ENCODE data around the gene PRKAG2. TPM values are rescaled to one million over a fixed set of nuclear protein-coding genes. Genes with fewer than 3 reads are reported as not detected.

The PRKAG2 gene
- polyA plus RNA-seq, 5 donors, result 14.3 to 21.6 (median 17.3) TPM

DNA sequence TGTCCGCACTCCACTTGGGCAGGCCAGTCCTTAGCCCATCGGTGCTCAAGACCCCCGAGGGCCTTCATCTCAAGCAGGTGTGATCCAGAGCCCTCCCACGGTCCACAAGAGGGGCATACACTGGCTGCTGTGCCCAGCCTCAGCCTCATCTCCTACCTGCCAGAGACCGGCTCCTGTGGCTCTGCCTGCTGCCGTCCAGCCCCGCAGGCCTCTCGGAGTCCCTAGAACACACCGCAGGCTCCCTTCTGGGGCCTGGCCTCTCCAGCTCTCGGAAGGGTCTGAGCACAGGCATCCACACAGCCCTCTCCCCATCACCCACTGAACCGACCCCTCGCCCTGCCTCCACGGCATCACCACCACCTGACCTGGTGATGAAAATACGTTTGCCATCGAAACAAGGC is 147.4 kb downstream of the PRKAG2 start:
- no peak for DNase-seq

DNA sequence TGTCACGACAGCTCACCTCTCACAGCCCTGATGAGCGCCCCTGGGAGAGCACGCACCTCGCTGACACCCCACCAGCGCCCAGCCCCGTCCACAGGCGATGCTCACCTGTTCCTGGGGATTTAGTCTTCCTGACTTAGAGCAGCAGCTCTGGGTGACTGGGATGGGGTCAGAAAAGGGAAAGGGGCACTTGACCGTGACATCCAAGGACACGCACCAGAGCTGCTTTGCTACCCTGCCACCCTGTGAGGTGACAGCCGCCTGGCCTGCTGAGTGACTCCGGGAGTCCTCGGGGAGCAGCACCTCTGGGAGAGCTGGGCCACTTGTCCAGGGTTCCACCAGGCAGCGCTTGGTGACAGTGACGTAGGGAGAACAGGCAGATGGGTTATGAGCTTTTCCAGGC is 148.2 kb downstream of the PRKAG2 start:
- no peak for DNase-seq

DNA sequence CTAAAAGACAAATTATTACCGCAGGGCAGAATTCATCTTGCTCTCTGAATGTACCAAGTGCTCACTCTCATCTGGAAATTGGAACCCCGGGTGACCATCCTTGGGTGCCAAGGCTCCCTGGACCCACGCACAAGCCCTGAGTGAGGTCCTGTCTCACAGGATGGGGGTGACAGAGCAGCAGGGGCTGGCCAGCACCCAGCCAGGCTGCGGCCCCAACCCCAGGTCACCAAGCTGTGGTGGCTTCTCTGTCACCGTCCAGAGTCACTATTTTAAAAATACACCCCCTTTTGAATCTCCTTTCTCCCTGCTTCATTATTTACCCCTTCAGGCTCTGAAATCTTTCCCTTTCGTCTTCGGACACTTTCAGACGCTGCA is 148.6 kb downstream of the PRKAG2 start:
- no peak for DNase-seq

DNA sequence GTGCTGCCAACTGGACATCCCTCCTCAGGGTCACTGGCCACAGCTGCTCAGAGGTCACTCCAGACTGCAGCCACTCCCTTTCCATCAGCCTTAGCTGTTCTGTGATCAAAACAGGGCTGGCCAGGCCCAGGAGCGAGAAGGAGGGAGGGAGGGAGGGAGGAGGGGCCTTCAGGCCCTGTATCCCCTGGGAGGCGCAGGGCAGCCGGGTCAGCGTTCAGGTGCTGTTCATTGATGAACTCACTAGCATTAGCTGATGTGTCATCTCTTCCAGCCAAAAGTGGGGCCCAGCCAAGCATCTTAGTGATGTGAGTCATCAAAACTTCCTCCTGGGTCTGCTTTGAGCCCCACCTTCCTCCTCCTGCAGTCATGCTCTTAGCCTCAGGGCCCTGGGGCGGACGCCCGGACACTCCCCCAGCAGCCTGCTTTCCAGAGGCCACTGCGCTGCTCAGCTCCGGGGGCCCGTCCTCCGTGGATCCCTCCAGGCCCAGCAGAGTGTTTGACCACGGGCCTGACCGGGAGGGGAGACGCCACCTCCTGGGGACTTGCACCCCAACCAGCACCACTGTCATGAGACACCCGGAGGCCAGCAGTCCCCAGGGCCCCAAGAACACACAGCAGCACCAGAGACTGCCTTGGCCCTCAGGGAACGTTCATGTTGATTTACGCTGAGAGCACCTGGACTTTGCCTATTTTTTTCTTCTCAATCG is 149.2 kb downstream of the PRKAG2 start:
- DNase-seq, result no peak

DNA sequence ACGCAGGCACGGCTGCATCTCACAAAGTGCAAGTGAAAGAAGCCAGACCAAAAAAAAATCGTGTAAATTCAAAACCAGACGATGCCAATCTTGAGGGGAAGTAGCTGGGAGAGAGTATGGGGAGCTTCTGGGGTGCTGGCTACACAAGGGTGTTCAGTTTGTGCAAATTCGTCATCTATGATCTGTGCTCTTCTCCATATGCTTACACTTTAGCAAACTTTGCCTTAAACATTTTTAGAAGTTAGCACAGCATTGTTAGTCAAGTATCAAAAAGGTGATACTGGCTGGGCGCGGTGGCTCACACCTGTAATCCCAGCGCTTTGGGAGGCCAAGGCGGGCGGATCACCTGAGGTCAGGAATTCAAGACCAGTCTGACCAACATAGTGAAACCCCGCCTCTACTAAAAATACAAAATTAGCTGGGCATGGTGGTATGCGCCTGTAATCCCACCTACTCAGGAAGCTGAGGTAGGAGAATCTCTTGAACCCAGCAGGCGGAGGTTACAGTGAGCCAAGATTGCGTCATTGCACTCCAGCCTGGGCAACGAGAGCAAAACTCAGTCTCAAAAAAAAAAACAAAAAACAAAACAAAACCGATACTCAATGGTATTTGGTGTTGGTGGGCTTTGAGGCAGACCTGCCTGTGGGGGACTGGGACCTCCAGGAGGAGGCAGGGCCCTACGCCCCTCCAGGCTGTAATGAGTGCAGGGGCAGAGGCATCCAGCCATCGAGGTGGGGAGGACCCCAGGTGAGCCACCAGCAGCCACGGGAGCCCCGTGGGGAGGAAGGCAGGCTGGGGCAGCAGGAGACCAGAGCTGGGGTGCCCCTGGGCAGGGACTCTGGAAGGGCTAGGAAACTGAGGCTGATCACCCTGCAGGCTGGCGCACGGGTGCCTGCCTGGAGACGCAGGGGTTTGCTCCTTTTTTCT is 150.0 kb downstream of the PRKAG2 start:
- no peak for DNase-seq

DNA sequence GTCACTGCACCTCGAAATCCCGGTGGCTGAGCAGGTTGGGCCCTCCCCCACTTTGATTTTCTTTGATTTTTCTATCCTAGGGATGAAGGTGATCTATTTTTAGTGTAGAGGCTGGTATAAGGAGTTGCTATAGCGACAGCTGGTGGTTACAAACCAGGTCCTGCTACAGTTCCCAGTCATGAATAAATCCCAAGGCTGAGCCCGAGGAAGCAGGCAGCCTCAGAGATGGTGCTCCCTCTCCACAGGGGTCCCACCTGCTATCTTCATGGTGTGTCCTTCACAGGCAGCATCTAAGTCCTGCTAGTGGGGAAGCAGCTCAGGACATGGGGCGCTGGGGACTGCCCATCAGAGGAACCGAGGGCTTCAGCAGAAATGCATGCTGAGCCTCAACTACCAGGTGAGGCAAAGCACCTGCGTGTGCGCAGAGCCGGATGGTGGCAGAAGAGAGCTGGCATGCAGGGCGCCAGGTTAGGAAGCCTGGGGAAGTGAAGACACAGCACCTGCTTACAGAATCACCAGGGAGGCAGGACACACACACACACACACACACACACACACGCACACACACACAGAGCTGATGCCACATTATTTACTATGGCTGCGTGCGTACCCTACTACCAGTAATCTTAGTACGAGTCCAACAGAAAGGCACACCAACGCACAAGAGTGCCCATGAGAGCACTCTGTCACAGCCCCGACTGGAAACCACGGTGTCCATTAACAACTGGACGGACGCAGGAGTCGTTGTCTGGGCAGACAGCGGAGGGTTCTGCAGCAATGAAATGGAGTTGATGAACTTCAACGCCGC is 150.9 kb downstream of the PRKAG2 start:
- DNase-seq, result no peak

DNA sequence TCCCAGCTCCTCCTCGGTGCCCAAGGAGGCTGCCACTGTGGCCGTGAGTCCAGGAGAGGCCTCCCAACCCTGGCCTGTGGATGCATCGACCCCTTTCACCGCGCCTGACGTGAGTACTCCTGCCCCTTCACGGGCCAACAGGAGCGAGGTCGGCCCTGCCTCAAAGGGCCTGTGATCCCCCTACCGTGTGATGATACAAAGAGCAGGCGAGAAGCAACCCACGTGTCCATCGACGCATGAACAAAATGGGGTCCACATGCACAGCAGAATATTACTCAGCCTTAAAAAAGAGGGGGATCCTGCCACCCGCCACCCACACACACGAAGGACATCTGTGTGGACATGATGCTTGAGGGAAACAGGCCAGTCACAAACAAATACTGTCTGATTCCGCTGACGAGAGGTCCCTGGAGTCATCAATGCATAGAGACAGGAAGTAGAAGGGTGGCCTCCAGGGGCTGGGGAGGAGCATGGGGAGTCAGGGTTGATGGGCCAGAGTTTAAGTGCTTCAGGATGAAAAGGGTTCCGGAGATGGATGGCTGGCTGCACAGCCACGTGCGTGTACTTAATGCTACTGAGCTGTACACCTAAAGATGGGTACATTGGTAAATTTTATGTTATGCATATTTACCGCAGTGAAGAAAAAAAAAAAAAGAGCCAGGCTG is 151.9 kb downstream of the PRKAG2 start:
- DNase-seq, result no peak

DNA sequence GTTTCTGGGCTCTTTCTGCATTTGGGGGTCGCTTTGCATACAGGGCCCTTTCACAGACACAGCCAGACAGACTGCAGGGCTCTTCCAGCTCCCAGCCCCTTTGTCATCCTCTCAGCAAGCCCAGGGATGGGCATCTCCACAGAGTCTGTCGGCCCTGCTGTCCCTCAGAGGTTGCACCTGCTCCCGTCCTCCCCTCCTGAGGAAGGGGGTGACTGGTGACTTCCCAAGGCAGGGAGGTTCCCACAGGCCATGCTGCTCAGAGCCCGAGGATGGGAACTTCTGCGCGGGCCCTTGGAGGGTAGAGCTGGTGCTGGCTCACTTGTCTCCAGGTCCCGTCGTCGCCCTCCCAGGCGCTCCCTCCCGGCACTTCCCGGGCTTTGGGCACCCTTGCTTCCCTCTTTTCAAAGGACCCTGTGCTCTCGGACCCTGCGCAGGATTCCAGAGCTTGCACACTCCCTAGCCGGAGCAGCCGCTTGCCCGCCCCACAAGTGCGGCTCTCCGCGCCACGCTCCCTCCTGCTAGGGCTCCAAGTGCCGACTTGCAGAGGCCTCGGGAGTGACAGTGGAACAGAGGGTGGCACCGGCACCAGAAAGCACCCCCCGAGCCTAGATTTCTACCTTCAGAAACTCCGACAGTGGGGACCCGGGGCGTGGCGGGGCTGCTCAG is 152.5 kb downstream of the PRKAG2 start:
- DNase-seq, result no peak

DNA sequence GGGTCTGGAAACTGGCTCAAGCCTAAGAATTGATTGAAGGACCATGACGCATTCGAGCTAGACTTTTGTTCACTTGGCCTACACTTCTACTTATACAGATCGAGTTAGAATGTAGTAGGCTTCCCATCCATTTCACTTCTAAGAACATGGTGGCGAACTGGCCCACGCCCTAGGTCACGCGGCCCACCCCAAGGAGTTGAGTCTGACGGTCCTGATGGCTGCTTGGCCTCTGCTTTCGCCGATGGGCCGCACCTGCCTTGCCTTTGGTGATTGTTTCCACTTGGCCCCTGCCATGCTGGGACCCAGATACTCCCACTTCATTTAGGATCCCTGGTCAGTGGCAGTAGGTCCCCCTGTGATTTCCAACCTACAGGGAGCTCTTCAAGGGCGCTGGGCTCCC is 153.6 kb downstream of the PRKAG2 start:
- DNase-seq, result no peak

DNA sequence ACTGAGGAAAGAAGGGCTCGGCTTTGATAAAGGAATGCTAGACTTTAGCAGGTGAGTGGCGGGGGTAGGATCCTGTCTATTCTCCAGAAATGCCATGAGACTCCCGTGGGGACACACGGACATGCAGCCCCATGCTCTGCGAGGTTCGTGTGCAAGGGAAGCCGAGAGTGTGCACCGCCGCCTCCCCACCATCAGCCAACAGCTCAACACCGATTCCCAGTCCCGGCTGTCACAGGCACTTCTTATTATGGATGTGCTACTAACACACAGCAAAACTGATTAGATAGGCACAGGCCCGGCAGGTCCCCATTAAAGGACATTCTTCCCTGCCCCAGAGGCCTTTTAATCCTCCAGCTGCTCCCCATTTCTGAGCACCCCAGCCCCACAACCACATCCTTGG is 154.4 kb downstream of the PRKAG2 start:
- no peak for DNase-seq

DNA sequence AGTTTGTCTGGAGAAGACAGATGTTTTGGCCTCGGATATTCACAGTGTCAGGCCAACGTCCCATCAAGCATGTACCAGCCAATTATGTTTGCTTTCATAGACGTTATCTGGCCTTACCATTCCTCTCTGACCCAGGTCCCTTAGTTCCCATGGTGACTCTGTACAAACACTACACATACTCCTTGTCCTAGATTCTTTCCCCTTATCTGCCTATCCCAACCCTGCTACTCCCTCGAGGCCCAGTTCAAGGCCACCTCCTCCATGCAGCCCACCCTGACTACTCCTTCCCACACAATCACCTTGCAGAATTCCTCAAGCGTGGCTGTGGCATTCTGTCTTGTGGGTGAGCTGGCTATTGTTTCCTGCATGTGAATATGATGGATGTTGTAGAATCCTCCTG is 155.2 kb downstream of the PRKAG2 start:
- no peak for DNase-seq

DNA sequence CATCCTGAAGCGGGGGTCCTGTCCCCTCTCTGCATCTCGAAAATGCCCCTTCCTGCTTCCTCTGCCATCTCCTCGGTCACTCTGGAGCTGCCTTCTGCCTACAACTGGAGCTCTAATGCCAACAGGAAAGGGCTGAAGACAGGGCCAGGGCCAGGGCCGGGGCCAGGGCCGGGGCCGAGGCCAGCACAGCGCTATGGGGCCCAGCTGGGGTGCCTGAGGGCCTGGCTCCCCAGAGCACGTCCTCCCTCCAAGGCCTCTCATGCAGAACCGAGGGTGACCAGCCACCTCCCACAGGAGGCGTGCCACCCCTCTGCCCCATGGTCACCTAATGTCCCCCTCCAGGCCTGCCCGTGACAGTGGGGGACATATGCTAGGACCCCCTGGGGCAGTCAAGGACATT is 155.7 kb downstream of the PRKAG2 start:
- DNase-seq, result no peak

DNA sequence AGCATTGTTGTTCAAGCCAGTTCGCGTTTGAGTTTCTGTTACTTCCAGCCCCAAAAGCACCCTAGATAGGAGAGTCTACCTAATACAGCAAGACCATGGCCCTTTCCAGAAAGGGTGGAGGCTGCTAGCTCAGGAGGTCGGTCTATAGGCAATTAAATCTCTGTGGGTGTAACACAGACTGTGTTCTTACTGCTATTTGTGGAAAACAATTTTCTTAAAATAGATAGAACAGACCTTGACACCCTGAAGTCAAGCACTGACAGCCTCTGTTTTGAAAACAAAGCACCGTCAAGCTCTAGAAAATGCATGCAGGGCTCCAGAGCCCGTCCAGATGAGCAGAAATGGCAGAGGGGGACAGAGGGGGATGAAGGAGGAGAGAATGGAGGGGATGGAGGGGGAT is 156.6 kb downstream of the PRKAG2 start:
- no peak for DNase-seq

DNA sequence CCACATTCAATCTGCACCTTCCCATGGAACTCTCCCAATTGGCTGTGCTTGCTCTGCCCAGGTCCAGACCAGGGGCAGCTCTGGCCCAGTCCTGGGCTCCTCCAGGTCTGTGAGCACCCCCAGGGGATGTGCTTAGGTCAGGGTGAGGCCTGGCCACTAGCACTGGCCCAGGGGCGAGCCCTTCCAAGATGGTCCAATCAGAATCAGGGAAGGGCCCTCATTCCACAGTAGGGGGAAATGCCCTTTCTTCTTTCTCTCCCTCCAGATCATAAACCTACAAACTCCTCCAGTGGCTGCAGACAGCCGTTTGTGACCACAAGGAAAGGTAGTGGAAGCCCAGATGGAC is 157.0 kb downstream of the PRKAG2 start:
- no peak for DNase-seq

DNA sequence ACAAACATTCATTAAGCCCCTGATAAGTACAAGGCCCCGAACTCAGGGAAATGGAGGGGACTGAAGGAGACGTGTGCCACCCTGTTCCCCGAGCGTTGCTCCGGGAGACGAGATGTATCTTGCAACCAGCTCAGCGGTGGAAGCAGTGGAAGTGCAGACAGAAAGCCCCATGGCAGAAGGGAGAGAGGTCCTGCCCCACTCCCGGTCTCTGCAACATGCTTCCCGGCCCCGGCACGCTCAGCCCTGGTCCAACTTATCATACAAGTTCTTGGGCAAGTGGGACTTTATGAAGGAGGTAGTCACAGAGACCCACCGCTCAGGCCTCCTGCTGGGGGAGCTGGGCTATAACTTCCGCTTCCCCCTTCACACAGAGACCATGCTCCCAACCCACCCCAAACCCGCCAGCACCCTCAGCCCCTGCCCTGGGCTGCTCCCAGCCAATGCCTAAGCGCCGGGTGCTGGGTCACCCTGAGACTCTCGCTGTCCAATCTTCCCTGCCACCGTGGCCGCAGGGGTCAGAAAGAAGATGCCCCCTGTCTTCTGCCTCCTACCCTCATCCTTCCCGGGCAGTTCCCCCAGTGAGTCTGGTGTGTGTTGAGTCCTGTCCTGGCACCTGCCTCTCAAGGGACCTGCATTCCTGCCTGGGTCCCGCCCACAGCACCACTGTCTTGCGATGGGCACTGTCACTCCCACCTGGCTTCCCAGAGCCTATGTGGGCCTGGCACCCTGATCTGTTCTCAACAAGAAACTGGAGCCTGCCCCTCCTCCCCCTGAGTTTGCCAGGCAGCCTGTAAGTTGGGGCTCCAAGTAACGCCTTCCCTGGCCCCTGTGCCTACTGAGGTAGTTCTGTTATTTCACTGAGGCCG is 157.7 kb downstream of the PRKAG2 start:
- DNase-seq, result no peak

DNA sequence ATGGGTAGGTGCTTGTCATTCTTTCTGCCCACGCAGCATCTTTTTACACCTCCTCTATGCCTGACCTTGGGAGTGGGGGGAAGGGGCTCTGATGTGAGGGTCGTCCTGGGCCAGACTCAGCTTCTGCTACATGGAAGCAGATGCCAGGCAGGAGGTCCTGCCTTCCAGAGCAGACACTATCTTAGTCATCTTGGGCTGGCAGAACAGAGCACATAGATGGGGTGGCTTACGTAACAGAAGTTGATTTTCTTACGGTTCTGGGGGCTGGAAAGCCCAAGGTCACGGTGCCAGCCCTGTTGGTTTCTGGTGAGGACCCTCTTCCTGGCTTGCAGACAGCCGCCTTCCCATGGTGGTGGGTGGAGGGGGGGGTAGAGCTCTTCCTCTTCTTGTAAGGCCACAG is 159.0 kb downstream of the PRKAG2 start:
- DNase-seq, result no peak

DNA sequence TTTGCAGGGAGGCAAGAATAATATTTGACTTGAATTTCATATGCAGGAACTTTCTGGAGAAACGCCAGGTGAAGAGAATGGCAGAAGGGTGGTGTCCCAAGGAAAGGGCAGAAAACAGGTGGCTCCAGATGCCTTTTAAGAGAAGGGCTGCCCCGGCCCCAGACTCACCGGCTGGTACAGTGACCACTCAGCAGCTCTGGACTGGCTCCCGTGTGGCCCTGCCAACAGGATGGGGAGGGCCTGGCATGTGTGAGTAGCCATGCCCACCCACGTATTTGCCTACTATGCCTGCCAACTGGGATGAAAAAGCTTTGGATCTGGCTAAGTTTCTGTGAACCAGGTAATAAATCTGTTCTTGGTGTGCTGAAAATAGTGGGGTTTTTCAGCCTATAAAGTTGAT is 159.5 kb downstream of the PRKAG2 start:
- no peak for DNase-seq

DNA sequence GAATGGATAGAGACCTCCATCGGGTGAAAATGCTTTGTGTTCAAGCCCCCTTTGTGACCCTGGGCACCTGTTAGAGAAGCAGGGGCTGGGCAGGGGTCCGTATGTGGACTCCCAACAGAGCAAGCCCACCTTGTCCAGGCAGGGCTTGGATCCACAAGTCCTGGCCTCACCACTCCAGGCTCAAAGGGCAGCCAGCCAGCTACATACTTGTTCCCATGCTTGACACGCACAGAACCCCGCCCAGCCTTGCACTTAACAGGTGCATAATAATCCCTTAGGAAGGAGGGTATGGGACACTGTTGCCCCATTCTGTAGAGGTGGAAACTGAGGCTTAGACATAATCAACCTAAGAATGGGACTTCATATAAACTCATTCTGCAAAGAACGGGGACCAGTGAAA is 160.6 kb downstream of the PRKAG2 start:
- DNase-seq, result no peak

DNA sequence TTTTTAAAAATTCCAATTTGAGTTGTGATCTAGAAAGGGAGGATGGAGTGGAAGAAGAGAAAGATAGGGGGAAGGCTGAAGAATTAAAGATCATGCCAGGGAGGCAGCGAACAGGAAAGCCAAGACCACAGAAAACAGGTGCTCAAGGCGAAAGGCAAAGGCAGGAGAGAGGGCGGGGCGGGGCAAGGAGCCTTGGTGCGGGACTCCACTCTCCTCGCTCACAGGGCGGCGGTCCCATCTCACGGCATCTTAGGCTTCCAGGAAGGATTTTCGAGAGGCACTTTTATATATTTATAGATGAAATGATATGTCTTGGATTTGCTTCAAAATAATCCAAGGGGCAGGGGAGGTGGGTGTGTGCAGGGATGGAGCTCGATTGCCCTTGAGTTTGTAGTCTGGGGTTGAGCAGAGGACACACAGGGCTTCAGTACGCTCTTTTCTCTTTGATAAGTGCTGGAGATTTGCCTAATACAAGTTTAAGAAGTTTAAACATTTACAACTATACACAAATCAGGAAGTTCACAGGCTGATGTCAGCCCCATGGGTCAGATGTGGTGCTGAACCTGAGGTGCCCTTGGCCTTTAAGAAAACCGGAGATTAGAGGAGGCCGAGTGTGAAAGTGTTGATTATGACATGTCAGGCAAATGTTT is 161.1 kb downstream of the PRKAG2 start:
- peak; percentile 34 to 50 for DNase-seq

DNA sequence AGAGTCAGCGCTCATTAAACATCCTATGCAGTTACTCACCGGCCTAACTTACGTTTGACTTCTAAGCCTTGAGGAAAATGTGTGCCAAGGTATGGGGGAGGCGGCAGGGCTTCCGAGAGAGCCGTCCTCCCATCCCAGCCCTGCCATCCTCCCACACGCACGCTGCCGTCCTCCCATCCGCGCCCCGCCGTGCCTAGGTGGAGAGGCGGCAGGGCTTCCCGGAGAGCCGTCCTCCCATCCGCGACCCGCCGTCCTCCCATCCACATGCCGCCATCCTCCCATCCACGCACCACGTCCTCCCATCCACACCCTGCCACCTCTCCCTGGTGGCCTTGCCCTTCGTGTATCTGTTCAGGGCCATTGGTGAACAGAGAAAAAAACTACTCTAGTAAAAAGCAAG is 162.7 kb downstream of the PRKAG2 start:
- DNase-seq, result no peak
